Measurements from ENCODE around the gene LAMA1. TPM values are rescaled to one million over a fixed set of nuclear protein-coding genes. Genes with fewer than 3 reads are reported as not detected.

Gene LAMA1
- total RNA-seq, 1 donor from 2014 or later: 0.40 TPM

DNA sequence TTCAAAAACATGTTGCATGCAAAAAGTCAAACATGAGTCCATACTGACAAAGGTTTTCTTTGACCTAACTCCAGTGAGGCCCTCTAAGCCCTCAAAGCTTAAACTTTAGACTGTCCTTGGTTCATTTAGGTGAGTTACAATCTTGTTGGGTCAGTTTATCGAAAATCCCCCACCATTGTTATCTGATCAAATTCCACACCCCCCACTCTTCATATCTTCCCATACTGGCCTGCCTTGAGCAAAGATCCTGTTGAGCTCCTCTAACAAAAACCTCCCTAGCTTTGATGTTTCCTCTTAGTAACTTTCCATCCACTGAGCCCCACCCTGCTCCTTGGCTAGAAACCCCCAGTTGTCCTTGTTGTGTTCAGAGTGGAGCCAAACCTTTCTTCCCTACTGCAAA is 194.4 kb downstream of the LAMA1 start:
- intact Hi-C loops (cut with DNase I): loop anchor here (5.0 kb wide), 1 partner anchor 254 kb away; no protein-coding TSS in a partner anchor
- DNase-seq (ENCODE audit: low spot score): no peak

- DNase-seq (ENCODE audit: low spot score): no peak
- intact Hi-C loops (cut with DNase I): loop anchor here (5.0 kb wide), 1 partner anchor 256 kb away; no protein-coding TSS in a partner anchor
Observed at GRCh38 chr18:6921571-6921970, 196.0 kb downstream of the LAMA1 start.

- intact Hi-C loops (cut with DNase I): loop anchor here (5.0 kb wide), 1 partner anchor 257 kb away; no protein-coding TSS in a partner anchor
- DNase-seq (ENCODE audit: low spot score): no peak
Observed at GRCh38 chr18:6920099-6920955, 197.3 kb downstream of the LAMA1 start.

GRCh38 chr18:6917072-6917471 is 200.5 kb downstream of the LAMA1 start:
- intact Hi-C loops (cut with DNase I): no loop called here
- no peak for DNase-seq (ENCODE audit: low spot score)

DNA sequence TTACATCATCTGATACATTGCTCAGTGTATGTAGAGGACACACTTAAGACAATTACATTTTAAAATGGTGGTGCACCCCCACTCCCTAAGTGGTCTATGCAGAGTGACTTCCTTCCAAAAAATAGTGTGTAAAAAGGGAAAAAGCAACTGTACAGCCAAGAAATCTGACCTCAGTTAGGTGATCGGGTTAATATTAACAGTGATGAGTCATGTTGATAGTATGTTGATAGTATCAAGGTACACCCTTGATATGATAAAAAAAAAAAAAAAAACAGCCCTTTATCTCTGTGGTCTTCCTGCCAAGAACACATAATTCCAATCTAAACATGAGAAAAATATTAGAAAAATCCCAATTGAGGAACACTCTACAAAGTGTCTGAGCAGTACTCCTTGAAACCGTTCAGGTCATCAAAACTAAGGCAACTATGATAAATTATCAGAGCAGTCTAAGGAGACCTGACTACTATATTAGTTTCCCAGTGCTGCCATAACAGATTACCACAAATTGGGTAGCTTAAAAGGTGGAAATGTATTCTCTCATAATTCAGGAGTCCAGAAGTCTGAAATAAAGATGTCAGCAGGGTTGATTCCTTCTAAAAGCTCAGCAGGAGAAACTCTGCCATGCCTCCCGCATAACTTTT is 216.2 kb downstream of the LAMA1 start:
- no peak for DNase-seq (ENCODE audit: low spot score)
- intact Hi-C loops (cut with DNase I): no loop called here

DNA sequence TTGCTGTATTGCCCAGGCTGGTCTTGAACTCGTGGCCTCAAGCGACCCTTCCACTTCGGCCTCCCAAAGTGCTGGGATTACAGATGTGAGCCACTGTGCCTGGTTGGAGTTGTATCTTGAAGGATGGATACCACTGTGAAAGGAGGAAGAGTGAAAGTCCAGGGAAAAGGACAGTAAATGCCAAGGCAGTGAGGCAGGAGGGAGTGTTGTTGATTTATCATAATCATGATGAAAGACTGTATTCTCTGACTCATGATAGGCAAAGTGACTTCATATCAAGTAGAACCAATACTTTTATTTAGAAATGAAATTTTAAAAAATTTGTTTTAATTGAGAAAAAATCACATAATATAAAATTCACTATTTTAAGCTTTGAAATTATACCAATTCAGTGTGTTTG is 225.8 kb downstream of the LAMA1 start:
- no peak for DNase-seq (ENCODE audit: low spot score)
- intact Hi-C loops (cut with DNase I): no loop called here

Other genes with a start within 250 kb of the LAMA1 start
- not detected for gene LRRC30, start 113.3 kb upstream of the LAMA1 start, total RNA-seq

All from cardiac septum (tissue), 1 donor.